Gastrocnemius medialis (tissue), 4 donors: ENCODE measurements around the gene TAMALIN.

Source experiments
- POLR2A ChIP-seq, 2 donors: fragments of 450-650 bp; IDR thresholded peaks; one replicate each; pipeline ENCODE4 v1.6.1; 2017; ENCODE audit warnings: antibody characterized with exemption in 2 of 2, mild to moderate bottlenecking in 2 of 2, moderate library complexity in 2 of 2
- TF ChIP-seq, protein P1 (sequence below), 5 experiments: fragments of 450-650 bp in 3 of 5; fragments of 200-600 bp in 2 of 5; sonication (generic) in 2 of 5; IDR thresholded peaks in 4 of 5; conservative IDR thresholded peaks in 1 of 5; 1 replicate in 4 of 5; 2 replicates in 1 of 5; pipeline ENCODE4 v1.5.1; 2016 to 2019; ENCODE audit warnings: antibody characterized with exemption in 5 of 5, mild to moderate bottlenecking in 3 of 5, moderate library complexity in 3 of 5

- TF ChIP-seq, protein P1, sequence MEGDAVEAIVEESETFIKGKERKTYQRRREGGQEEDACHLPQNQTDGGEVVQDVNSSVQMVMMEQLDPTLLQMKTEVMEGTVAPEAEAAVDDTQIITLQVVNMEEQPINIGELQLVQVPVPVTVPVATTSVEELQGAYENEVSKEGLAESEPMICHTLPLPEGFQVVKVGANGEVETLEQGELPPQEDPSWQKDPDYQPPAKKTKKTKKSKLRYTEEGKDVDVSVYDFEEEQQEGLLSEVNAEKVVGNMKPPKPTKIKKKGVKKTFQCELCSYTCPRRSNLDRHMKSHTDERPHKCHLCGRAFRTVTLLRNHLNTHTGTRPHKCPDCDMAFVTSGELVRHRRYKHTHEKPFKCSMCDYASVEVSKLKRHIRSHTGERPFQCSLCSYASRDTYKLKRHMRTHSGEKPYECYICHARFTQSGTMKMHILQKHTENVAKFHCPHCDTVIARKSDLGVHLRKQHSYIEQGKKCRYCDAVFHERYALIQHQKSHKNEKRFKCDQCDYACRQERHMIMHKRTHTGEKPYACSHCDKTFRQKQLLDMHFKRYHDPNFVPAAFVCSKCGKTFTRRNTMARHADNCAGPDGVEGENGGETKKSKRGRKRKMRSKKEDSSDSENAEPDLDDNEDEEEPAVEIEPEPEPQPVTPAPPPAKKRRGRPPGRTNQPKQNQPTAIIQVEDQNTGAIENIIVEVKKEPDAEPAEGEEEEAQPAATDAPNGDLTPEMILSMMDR (IDR thresholded peaks at IDR 0.05 in 4 of 5, conservative IDR thresholded peaks at IDR 0.05 in 1 of 5), result no peak
- TF ChIP-seq POLR2A (IDR thresholded peaks at IDR 0.05), result no peak
Measured at GRCh38 chr12:52018433-52019112, 11.8 kb downstream of the TAMALIN start.
